ENCODE measurements around the gene VEGFA. TPM values are rescaled to one million over a fixed set of nuclear protein-coding genes. Genes with fewer than 3 reads are reported as not detected.

Gene VEGFA
- total RNA-seq, 4 donors from 2014 or later = 39.2 to 58.5 (median 45.0) TPM

- Histone ChIP-seq H3K27ac (replicated peaks in 1 of 4) (no peak overlapping the region), H3K4me3 (no peak overlapping the region), H3K4me1 (no peaks in the 10 kb centered on the region), H3K27me3 (no peaks in the 10 kb centered on the region), H3K9me3 (no peaks in the 10 kb centered on the region), H3K36me3 (no peaks in the 10 kb centered on the region)
- DNase-seq (ENCODE audit: extremely low spot score) = no peak
- 73% methylated on average over 11 of the region's 11 CpGs for WGBS
- TF ChIP-seq POLR2A (IDR thresholded peaks at IDR 0.05; ENCODE audit: low read depth) (no peak), POLR2AphosphoS5 (IDR thresholded peaks at IDR 0.05) (no peak), EP300 (IDR thresholded peaks at IDR 0.05) (no peak)
- intact Hi-C loops (cut with DNase I) = no loop called here
Observed at GRCh38 chr6:43807228-43808061, 37.4 kb downstream of the VEGFA start.

GRCh38 chr6:43808412-43808811, 38.4 kb downstream of the VEGFA start:
- Histone ChIP-seq H3K27ac (replicated peaks in 1 of 4) (no peak overlapping the region), H3K36me3 (no peaks in the 10 kb centered on the region), H3K4me3 (no peak overlapping the region), H3K27me3 (no peaks in the 10 kb centered on the region), H3K9me3 (no peaks in the 10 kb centered on the region), H3K4me1 (peaks cover 0 to 7% (median 3%) of the 10 kb centered on the region in 4 donors)
- TF ChIP-seq POLR2AphosphoS5 (IDR thresholded peaks at IDR 0.05) (no peak), POLR2A (IDR thresholded peaks at IDR 0.05; ENCODE audit: low read depth) (no peak), EP300 (IDR thresholded peaks at IDR 0.05) (no peak), CTCF (IDR thresholded peaks at IDR 0.05) (no peak)
- DNase-seq (ENCODE audit: extremely low spot score) = no peak
- 95% methylated on average over 7 of the region's 7 CpGs for WGBS
- intact Hi-C loops (cut with DNase I) = no loop called here

- DNase-seq (ENCODE audit: extremely low spot score) = no peak
- 79% methylated on average over 11 of the region's 14 CpGs for WGBS
- TF ChIP-seq POLR2AphosphoS5 (IDR thresholded peaks at IDR 0.05) (no peak), EP300 (IDR thresholded peaks at IDR 0.05) (no peak), CTCF (IDR thresholded peaks at IDR 0.05) (no peak), POLR2A (IDR thresholded peaks at IDR 0.05; ENCODE audit: low read depth) (no peak)
- Histone ChIP-seq H3K9me3 (no peaks in the 10 kb centered on the region), H3K27me3 (no peaks in the 10 kb centered on the region), H3K27ac (replicated peaks in 1 of 4) (no peak overlapping the region), H3K36me3 (no peaks in the 10 kb centered on the region), H3K4me3 (no peak overlapping the region), H3K4me1 (peaks cover 0 to 11% (median 4%) of the 10 kb centered on the region in 4 donors)
- intact Hi-C loops (cut with DNase I) = no loop called here
Observed at GRCh38 chr6:43809417-43810305, 39.6 kb downstream of the VEGFA start.

GRCh38 chr6:43810965-43811732, 41.1 kb downstream of the VEGFA start:
- no peak for DNase-seq (ENCODE audit: extremely low spot score)
- intact Hi-C loops (cut with DNase I) = no loop called here

More at GRCh38 chr6:43810965-43811732, 41.1 kb downstream of the VEGFA start:
- H3K4me1 ChIP-seq = peaks cover 0 to 11% (median 4%) of the 10 kb centered on the region in 4 donors
- H3K4me3 ChIP-seq = no peak overlapping the region
- H3K27ac ChIP-seq (replicated peaks in 1 of 4) = no peak overlapping the region
- TF ChIP-seq POLR2AphosphoS5 (IDR thresholded peaks at IDR 0.05) = no peak
- no peak for TF ChIP-seq EP300 (IDR thresholded peaks at IDR 0.05)
- TF ChIP-seq POLR2A (IDR thresholded peaks at IDR 0.05; ENCODE audit: low read depth) = no peak
- TF ChIP-seq CTCF (IDR thresholded peaks at IDR 0.05) = no peak
- H3K27me3 ChIP-seq = no peaks in the 10 kb centered on the region
- WGBS = 96% methylated on average over 6 of the region's 6 CpGs
- no peaks in the 10 kb centered on the region for H3K36me3 ChIP-seq
- no peaks in the 10 kb centered on the region for H3K9me3 ChIP-seq
